LoVo (cell line): ENCODE results near the gene ADAM21.
"Not testable (repeated sequence)": the region's sequence is repeated elsewhere in the genome, so short reads cannot be mapped to it uniquely, and the experiment has no call there.

ENCODE experiments used
- DNase-seq: peaks from one replicate; pipeline ENCODE4 v3.0.0-alpha.2; 2016; ENCODE audit warnings: low spot score

ADAM21 gene

DNA sequence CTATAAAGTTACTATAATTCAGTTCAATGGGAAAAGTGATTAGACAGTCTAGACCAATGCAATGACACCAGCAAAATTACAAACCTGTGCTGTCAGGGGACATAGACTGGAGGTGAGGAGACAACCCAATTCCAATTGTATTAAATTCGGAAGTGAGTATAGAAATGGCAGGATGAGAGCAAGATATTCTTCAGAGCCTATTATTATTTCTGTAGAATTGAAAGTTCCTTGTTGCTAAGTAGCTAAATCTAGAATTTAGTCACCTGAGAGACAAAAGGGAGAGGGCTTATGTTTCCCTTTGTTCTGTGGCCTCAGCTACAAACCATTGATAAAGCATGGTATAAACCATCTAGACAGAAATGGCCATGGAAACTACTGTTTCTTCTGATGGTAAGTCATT, at the start of gene ADAM21:
Gene ADAM21, plus strand, starts transcription at position 301 of the 400 bp plus-strand sequence. CDS start 5,326 bp downstream, outside the sequence.
- no peak for DNase-seq

DNA sequence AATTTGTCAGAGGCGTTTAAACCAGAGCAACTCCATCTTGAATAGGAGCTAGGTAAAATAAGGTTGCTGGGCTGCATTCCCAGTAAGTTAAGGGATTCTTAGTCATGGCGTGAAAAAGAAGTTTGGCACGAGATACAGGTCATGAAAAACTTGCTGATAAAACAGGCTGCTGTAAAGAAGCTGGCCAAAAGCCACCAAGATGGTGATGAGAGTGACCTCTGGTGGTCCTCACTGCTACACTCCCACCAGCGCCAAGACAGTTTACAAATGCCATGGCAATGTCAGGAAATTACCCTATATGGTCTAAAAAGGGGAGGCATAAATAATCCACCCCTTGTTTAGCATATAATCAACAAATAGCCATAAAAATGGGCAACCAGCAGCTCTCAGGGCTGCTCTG, 48.6 kb upstream of the ADAM21 start:
- DNase-seq = not testable (repeated sequence)

DNA sequence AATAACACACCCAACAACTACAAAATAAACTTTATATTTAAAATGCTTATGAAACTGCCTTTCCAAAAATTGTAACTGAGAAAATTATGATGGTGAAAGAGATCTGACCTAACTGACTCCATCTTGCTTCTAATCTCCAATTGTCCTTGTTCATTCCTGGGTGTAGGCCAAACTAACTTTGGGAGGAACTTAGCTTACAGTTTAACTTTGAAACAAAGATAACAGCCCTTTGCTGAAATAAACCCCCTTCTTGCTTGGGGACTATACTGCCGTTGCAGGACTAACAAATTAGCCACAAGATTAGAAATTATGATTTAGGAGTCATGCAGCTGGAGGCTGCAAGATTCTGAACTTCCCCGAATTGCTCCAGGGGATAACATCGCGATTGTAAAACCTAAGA, 45.8 kb upstream of the ADAM21 start:
- not testable (repeated sequence) for DNase-seq

DNA sequence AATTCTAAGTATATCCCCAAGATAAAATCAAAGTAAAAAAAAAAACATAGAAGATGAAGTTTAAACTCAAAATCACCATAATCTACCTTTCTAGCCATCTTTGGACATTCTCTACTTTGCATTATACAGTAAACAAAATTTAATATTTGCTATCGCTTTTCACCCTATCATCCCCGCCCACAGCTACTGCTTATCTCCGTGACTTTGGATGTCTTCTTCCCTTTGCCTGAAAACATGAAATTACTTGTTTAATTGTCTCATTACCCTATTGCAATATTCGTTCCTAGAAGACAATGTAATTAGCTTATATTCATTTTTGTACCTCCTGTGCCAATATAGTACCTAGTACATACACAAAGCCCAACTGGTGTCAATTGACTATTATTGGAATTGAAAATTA, 44.4 kb upstream of the ADAM21 start:
- DNase-seq = no peak

DNA sequence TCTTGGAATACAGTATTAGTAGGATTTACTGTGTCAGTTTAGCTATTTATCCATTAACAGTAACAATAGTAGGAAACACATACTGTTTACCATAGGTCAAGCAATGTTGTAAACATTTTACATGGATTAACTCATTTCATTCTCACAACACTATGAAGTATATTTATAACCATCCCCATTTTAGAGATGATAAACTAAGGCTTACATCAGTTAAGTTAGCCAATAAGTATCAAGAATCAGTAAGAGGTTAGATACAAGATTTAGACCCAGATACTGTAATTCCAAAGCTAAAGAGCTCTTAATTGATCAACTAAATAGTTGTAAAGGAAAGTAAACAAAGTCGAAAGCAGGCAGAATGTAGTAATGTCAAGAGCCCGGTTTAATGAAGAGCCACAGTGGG, 36.2 kb upstream of the ADAM21 start:
- no peak for DNase-seq

DNA sequence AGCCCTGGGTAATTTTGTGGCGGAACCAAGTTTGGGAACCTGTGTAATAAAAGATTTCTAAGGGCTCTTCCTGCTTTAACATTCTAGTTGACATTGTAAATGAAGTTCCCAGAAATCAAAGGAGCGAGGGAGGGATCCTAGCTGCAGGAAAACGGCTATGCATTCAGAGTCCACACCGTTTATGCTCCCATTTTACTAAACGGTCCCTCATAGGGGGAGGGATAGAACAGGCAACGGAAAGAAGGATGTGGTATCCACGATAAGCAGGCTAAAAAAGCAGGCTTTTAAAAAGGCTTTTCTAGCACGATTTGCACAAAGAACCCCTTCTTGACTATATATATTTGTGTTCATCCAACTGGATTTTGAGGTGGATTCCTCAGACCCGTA, 35.6 kb upstream of the ADAM21 start:
- DNase-seq = peak; percentile 13

DNA sequence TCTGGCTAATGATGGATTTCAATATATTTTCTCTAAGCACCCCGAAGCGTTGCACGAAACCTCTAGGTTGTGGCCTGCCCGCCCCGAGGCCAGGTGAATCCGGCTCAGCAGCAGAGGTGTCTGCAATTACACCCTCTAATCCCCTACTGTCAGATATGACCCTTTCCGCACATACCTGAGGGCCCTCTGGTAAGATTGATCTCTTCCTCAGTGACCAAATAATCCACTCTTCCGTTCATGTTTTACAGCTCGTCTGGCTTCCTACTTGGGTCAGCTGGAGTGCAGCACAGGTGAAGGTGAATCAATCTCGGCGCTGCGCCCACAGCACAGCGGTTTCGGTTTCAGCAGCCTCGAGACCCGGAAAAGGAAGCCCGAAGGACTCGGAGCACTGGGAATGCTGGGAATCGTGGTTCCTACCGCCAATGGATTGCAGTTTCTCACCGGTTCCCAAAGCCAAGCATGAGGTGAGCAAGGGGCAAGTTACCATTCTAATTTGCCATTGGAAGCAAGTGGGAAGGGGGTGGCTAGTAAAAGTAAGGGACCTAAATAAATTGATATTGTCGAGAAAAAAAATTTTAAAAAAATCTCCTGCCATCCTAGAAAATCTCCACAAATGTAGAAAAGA, 35.1 kb upstream of the ADAM21 start, which contains the start of gene SYNJ2BP:
Gene SYNJ2BP, minus strand, starts transcription at position 366 of the 625 bp plus-strand sequence. Its CDS starts 127 bp downstream, at position 239.
- DNase-seq = peak; percentile 91

DNA sequence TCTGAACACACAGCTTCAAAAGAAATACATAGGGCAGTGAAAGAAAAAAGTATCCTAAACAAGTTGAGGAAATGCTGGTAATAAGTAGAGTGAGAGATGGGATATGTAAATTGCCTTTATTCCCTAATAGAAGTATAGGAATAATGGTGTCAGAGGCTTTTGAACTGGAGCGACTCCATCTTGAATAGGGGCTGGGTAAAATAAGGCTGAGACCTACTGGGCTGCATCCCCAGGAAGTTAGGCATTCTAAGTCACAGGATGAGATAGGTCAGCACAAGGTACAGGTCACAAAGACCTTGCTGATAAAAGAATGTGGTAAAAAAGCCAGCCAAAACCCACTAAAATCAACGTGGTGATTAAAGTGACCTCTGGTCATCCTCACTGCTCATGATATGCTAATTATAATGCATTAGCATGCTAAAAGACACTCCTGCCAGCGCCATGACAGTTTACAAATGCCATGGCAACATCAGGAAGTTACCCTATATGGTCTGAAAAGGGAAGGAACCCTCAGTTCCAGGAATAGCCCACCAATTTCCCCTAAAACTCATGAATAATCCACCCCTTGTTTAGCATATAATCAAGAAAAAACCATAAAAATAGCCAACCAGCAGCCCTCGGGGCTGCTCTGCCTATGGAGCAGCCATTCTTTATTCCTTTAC, 32.6 kb upstream of the ADAM21 start:
- DNase-seq = not testable (repeated sequence)

DNA sequence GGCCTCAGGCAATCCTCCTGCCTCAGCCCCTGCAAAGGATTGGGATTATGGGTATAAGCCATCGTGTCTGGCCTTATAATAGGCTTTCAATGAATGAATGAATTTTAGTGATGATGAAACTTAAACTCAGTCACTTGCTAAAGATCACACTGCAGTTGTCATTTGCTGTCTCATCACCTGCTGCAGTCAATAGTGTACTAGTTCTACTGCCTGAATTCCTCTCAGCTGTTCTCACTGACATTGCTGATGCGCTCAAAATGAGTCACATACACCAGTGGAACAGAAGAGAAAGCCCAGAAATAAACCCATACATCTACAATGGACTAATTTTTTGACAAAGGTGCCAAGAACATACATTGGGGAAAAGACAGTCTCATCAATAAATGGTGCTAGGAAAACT, 29.4 kb upstream of the ADAM21 start:
- DNase-seq = no peak

DNA sequence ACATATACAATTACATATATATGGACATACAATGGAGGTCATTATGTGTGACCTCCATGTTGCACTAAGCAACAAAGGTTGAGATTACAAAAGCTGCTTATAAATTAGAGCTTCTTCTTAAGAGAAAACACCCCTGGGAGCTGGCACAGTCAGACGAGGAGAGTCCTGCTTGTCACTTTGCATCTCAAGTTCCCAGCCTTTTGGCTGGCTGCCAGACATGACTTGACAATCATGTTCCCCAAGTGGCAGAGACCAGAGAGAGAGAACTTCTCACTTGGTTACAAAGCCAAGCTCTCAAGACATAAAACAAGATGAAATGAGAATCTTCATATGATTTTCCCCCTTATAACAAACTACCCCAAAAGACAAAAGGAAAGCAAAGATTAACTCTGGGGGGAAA, 26.6 kb upstream of the ADAM21 start:
- no peak for DNase-seq

DNA sequence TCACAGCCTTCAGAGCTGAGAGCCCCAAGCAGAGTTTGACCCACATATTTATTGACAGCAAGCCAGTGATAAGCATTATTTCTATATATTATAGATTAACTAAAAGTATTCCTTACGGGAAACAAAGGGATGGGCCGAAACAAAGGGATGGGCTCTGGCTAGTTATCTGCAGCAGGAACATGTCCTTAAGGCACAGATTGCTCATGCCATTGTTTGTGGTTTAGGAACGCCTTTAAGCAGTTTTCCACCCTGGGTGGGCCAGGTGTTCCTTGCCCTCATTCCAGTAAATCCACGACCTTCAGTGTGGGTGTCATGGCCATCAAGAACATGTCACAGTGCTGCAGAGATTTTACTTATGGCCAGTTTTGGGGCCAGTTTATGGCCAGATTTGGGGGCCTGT, 25.4 kb upstream of the ADAM21 start:
- DNase-seq = not testable (repeated sequence)

DNA sequence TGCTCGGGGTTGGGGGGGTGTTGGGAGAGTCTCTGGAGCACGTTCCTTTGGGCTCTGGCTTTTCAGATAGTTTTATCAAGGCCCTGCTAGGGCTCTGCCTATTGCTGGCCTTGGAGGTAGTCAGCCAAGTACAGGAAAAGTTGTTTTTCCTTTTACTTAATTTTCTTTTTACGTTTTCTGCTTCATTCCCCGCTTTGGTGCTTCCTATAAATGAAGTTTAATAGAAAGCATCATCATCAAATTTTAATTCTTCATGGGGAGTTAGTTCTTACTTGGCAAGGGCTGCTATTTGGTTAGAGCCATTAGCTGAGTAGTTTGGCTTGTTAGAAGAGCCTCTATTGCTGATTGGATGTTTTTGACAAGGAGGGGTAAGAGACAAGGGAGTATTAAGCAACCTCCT, 15.1 kb upstream of the ADAM21 start:
- no peak for DNase-seq

DNA sequence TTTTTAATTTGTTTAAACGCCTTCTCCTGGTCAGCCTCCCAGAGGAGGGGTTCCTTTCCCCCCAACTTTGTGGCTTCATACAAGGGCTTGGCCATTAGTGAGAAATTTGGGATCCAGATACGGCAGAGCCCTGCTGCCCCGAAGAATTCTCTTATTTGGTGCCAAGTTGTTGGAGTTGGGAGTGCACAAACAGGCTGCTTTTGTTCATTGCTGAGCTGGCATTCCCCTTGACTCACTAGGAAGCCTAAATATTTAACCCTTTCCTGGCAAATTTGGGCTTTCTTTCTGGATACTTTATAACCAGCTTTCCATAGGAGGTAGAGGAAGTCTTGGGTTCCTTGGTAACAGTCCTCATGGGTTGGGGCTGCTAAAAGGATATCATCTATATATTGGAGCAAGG, 10.3 kb upstream of the ADAM21 start:
- no peak for DNase-seq

DNA sequence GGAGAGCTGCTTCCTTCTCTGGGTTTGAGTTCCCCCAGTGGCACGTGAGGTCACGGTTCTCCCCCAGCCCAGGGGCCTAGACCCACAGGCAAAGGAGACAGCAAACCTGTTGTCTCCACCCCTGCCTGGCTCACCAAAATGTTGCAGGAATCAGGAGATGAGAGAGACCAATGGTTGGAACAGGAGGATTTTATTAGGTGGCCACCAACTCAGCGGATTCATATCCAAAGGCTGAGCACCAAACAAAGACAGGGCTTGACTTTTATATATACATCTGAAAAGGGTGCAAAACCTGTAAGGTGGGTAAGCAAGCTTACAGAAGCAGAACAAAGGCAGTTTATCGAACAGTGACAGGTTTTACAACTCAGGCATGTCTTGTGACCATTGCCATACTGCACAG, 9.2 kb upstream of the ADAM21 start:
- DNase-seq = no peak

DNA sequence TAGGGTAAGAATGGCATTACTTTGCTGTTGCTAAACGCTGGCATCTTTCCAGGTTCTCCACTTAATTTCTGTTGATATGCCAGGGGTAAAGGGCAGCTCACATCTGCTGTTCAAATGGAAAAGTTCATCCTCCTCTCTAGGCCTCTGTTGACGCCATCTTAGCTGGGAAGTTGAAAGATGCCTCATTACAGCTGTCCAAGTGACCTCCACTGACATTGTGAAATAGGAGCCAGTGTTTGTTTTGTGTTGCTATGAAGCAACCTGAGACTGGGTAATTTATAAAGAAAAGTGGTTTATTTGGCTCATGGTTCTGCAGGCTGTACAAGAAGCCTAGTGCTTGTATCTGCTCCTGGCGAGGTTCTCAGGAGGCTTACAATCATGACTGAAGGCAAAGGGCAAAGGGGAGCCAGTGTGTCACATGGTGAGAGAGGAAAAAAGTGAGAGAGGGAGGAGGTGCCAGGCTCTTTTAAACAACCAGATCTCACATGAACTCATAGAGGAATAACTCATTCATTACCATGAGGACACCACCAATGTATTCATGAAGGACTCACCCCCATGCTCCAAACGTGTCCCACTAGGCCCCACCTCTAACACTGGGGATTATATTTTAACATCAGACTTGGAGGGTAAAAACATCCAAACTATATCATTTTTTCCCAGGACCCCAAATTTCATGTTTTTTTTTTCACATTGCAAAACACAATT, 3.2 kb upstream of the ADAM21 start:
- DNase-seq = no peak

DNA sequence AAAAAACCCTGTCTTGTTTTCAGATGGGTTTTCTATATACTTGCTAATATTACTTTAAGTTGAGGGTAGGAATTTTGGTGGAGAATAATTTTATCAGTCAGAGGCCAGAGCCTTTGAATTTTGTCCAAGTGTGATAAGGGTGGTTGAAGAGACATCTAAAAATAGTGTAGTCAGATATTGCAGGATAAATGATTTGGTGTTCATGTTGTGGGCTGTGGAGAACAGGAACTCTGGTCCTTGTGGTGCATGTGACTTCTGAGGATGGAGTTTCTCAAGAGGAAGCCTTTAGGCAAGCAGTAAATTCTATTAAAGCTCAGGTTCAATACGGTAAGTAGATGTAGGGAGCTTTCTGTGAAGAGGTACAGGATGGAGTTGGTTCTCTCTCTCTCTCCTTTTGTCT, 2.8 kb downstream of the ADAM21 start:
- no peak for DNase-seq

DNA sequence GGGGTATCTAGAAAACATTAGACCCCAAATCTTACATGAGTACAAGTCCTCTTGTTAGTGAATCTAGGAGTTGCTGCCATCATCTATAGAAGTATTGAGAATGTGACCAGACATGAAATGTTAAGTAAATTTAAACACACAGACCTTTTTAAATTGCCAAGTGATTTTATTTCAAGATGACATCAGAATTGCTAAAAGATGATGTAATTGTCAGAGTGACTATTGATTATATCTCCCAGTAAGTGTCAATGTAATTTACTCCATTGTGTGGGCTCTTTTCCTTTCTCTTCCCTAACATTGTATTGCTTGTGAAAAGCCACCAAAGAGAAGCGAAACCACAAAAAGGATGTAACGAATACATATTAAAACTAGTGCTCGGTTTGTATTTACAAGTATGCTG, 16.8 kb downstream of the ADAM21 start:
- no peak for DNase-seq

DNA sequence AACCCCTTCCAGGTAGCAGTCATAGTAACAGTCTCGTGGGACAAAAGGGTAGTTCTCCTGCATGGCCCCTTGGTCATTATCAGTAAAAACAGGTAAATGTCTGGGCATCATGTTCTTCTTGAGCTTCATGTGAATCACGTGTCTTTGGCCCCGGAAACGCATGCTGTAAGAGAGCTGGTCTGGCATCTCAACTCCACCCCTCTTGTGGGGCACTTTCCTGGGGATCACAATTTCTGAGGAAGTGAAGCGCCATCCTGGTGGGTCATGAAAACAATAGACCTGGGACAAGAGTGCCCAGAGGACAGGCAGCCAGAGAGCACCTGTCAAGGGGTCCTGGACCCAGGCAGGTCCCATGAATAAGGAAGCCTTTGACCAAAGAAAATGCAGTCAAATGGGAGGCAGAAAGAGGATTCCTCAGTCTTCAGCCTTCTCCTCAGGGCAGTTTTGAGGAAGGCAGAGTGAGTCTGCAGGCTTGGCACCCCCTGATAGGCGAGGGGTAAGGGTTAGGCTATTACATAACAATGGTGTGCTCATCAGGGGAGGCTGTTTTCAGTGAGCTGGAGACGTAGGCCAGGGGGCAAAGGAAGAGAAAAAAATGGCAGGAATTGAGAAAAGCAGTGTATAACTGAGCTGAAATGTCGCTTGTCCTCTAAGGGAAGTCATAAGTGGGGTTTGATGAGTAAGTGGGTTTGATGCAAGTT, 19.0 kb downstream of the ADAM21 start:
- DNase-seq = not testable (repeated sequence)

DNA sequence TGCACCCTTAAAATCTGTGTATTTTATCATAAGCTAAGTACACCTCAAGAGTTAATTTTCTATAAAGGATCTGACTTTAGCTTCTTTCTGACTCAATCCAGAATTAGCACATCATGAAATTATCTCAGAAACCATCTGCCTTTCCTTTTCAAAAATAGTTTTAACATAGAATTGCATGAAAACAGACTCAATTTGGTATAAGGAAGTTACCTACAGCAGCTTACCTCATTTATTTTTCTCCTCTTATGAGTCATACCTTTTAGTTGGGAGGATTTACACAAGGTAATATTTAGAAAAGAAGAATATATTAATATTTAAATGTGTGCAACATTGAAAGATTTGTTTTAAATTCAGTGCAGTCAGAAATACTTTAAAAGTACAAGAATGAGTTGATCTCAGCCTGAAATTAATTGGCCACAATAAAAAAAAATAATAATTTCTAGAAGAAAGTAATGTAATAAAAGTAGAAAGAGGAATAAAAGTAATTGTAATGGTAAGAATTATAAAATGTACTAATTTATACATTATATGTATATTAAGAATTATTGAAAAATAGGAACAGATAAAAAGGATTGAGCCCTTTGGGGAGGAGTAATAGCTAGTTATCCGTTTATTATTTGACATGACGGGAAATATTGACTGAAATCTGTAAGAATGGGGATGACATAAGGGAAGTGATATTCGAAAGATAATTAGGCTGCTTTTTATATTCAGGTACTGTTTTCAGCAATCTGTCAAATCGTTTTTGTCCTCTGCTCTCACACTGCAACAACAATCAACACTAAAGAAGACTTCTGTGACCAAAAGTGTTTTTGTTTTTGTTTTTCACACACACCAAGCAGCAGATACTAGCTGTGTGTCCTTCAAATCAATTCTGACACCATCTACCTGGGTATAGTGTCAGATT, 20.5 kb downstream of the ADAM21 start:
- DNase-seq = no peak

DNA sequence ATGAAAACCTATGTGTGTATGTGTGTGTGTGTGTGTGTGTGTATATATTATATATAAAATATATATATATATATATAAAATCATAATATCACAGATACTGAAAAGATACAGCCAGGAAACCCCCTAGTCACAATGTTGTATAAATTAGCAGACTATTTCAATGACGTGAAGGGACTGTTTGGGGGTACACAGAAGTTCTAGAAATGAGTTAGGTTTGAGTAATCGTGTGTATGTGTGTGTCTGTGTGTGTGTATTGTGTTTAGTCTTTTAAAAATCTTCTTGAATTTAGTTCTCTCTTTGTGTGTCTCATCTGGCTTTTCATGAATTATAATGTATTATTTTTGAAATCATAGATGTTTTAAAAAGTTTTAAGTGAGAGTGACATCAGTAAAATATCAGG, 21.9 kb downstream of the ADAM21 start:
- DNase-seq = no peak

DNA sequence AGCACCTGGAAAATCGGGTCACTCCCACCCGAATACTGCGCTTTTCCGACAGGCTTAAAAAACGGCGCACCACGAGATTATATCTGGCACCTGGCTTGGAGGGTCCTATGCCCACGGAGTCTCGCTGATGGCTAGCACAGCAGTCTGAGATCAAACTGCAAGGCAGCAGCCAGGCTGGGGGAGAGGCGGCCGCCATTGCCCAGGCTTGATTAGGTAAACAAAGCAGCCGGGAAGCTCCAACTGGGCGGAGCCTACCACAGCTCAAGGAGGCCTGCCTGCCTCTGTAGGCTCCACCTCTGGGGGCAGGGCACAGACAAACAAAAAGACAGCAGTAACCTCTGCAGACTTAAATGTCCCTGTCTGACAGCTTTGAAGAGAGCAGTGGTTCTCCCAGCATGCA, 23.5 kb downstream of the ADAM21 start:
- DNase-seq = not testable (repeated sequence)
